Endothelial cell of umbilical vein (primary cell): Measurements from ENCODE around the gene MCRIP1. TPM values are rescaled to one million over a fixed set of nuclear protein-coding genes. Genes with fewer than 3 reads are reported as not detected.

Experiments used
- BruUV-seq: library from RNA; stranded (reverse); fragments of 400-500 nt; replicated peaks from 2 replicates; lab custom pipeline; 2021; lab: Mats Ljungman, UMichigan
- CTCF ChIA-PET: fragments of 300-600, 350-600 bp; sonication (Branson Sonifier 250); formaldehyde crosslinking; loops from one replicate; lab custom pipeline; 2021; ENCODE audit warnings: antibody characterized with exemption, inconsistent platforms; lab: Charles Lee
- POLR2A ChIA-PET: fragments of 300-600, 350-600 bp; sonication (Branson Sonifier 250); formaldehyde crosslinking; loops from one replicate; lab custom pipeline; 2021; ENCODE audit warnings: antibody characterized with exemption, inconsistent platforms; lab: Charles Lee
- DNase-seq: peaks from one replicate; pipeline ENCODE4 v3.0.0-alpha.2; 2011; ENCODE audit warnings: low read depth, low spot score
- FAIRE-seq: peaks from 2 replicates; lab custom pipeline; 2011; peaks lifted over from hg19 to GRCh38; lab: Jason Lieb, UNC
- H2AFZ ChIP-seq: 2 replicates; pipeline ENCODE4 v1.6.0; 2012; ENCODE audit warnings: low read depth, low read length, control low read depth, inconsistent platforms
- H3K27ac ChIP-seq: 2 replicates; pipeline ENCODE4 v1.5.1; 2011; ENCODE audit warnings: low read depth, mild to moderate bottlenecking, control low read depth, low read length, moderate library complexity; ENCODE audit not compliant: insufficient read depth
- H3K27me3 ChIP-seq, 2 experiments: 2 replicates each; pipeline versions ENCODE4 v1.6.0 to v1.6.1; 2011; ENCODE audit warnings: low read length in 2 of 2, mixed read lengths in 1 of 2; ENCODE audit not compliant: control insufficient read depth in 2 of 2, insufficient read depth in 2 of 2
- H3K36me3 ChIP-seq, 2 experiments: 2 replicates in 1 of 2; 3 replicates in 1 of 2; pipeline ENCODE4 v1.5.1; 2011; ENCODE audit warnings: low read length in 2 of 2, mild to moderate bottlenecking in 1 of 2, moderate library complexity in 1 of 2; ENCODE audit not compliant: control insufficient read depth in 2 of 2, insufficient read depth in 2 of 2; ENCODE audit errors: extremely low read depth in 1 of 2
- H3K4me1 ChIP-seq: 3 replicates; pipeline ENCODE4 v1.5.1; 2011; ENCODE audit warnings: mild to moderate bottlenecking, low read length; ENCODE audit not compliant: control insufficient read depth, insufficient read depth; ENCODE audit errors: extremely low read depth
- H3K4me2 ChIP-seq: 2 replicates; pipeline ENCODE4 v1.6.1; 2011; ENCODE audit warnings: low read length, control low read depth, mixed read lengths; ENCODE audit not compliant: insufficient read depth
- H3K4me3 ChIP-seq, 3 experiments: fragments of 200-600 bp in 1 of 3; sonication (generic), shearing (Covaris generic) in 1 of 3; replicated peaks in 1 of 3; 2 replicates each; pipeline ENCODE4 v1.5.1; 2011 to 2016; ENCODE audit warnings: control low read depth in 3 of 3, low read length in 3 of 3, mild to moderate bottlenecking in 2 of 3, inconsistent platforms in 1 of 3, low read depth in 1 of 3, moderate library complexity in 1 of 3; ENCODE audit not compliant: insufficient read depth in 1 of 3
- H3K79me2 ChIP-seq: 2 replicates; pipeline ENCODE4 v1.6.0; 2012; ENCODE audit warnings: low read length, inconsistent platforms; ENCODE audit not compliant: control insufficient read depth, insufficient read depth
- H3K9ac ChIP-seq: replicated peaks from 2 replicates; pipeline ENCODE3; 2011; ENCODE audit warnings: low read length, control low read depth; ENCODE audit not compliant: insufficient read depth; ENCODE audit errors: extremely low read depth
- H3K9me1 ChIP-seq: replicated peaks from 3 replicates; pipeline ENCODE4 v1.6.0; 2011; ENCODE audit warnings: mild to moderate bottlenecking, low read length; ENCODE audit not compliant: control insufficient read depth, insufficient read depth; ENCODE audit errors: extremely low read depth
- H3K9me3 ChIP-seq: replicated peaks from 2 replicates; pipeline ENCODE4 v1.5.1; 2012; ENCODE audit warnings: low read length, inconsistent platforms; ENCODE audit not compliant: control insufficient read depth, insufficient read depth
- H4K20me1 ChIP-seq: replicated peaks from 2 replicates; pipeline ENCODE3; 2011; ENCODE audit warnings: mild to moderate bottlenecking, low read length; ENCODE audit not compliant: control insufficient read depth, insufficient read depth; ENCODE audit errors: extremely low read depth
- CTCF ChIP-seq, 2 donors: IDR thresholded peaks; 1 replicate in 1 of 2; 2 replicates in 1 of 2; pipeline ENCODE4 v1.5.1; 2011; ENCODE audit warnings: low read length in 2 of 2, mild to moderate bottlenecking in 2 of 2, moderate library complexity in 2 of 2, control low read depth in 1 of 2, inconsistent platforms in 1 of 2, low read depth in 1 of 2; ENCODE audit not compliant: insufficient read depth in 1 of 2; ENCODE audit errors: extremely low read depth in 1 of 2
- EZH2 ChIP-seq: IDR thresholded peaks from 2 replicates; pipeline ENCODE4 v1.6.1; 2012; ENCODE audit warnings: borderline replicate concordance, low read depth, mild to moderate bottlenecking, moderate library complexity, low read length, inconsistent platforms; ENCODE audit not compliant: severe bottlenecking
- FOS ChIP-seq: IDR thresholded peaks from 2 replicates; pipeline ENCODE4 v1.6.1; 2011; ENCODE audit warnings: mild to moderate bottlenecking, low read length, moderate library complexity, borderline replicate concordance; ENCODE audit not compliant: insufficient read depth
- GATA2 ChIP-seq: IDR thresholded peaks from 2 replicates; pipeline ENCODE4 v1.7.0; 2011; ENCODE audit warnings: low read depth, mild to moderate bottlenecking, moderate library complexity, mixed read lengths, low read length; ENCODE audit not compliant: insufficient read length, insufficient read depth
- JUN ChIP-seq: IDR thresholded peaks from 2 replicates; pipeline ENCODE4 v1.6.1; 2011; ENCODE audit warnings: borderline replicate concordance, low read depth; ENCODE audit not compliant: insufficient read length, insufficient read depth
- MAX ChIP-seq: IDR thresholded peaks from 2 replicates; pipeline ENCODE4 v1.6.1; 2011; ENCODE audit not compliant: insufficient read depth, insufficient read length
- MYC ChIP-seq: IDR thresholded peaks from one replicate; pipeline ENCODE4 v1.6.1; 2011; ENCODE audit warnings: mild to moderate bottlenecking, low read depth, low read length
- POLR2A ChIP-seq: IDR thresholded peaks from 2 replicates; pipeline ENCODE4 v1.6.1; 2012; ENCODE audit warnings: low read depth, mild to moderate bottlenecking, control low read depth, low read length
- POLR2AphosphoS5 ChIP-seq: IDR thresholded peaks from 2 replicates; pipeline ENCODE4 v1.6.1; 2012; ENCODE audit warnings: low read depth, mild to moderate bottlenecking, control low read depth, low read length, moderate library complexity; ENCODE audit not compliant: insufficient read depth
- dilution Hi-C: fragments of 300-500 bp; cut with MboI; formaldehyde crosslinking; loops from one replicate; pipeline ENCODE4 v1.15.0; 2019; ENCODE audit warnings: low sequenced_read_pairs; ENCODE audit not compliant: extremely low pct_ligation_motif_present
- intact Hi-C: fragments of 100-400 bp; cut with micrococcal nuclease; formaldehyde crosslinking; loops from one replicate; pipeline ENCODE4 v1.10.0; 2022
- polyA plus RNA-seq, 4 experiments: library from polyadenylated mRNA; depleted of rRNA in 3 of 4; stranded (reverse) in 3 of 4; unstranded in 1 of 4; fragments of >200 nt; gene quantifications; 2 replicates each; pipeline versions ENCODE4 v1.2.1 to v1.2.3, GENCODE V29; 2011 to 2012; ENCODE audit warnings: missing spikeins in 1 of 4
- total RNA-seq: library from RNA; stranded (reverse); gene quantifications from 2 replicates; pipeline ENCODE4 v1.2.3, GENCODE V29; 2021

The MCRIP1 gene
- total and polyA plus RNA-seq, 2 donors (not counting 3 experiments of a cell fraction or from before 2014, with no cell fraction given): 121 to 205 TPM

- TF ChIP-seq POLR2AphosphoS5 (peak; percentile 28), EZH2 (no peak), MAX (no peak), FOS (no peak), POLR2A (peak; percentile 44), JUN (no peak)
- POLR2A ChIA-PET: no interaction called here
- Histone ChIP-seq H3K4me3 (no peak overlapping the region), H3K4me1 (peaks cover 17% of the 10 kb centered on the region), H3K79me2 (peaks cover 28% of the 10 kb centered on the region), H4K20me1 (no peaks in the 10 kb centered on the region), H3K9me3 (no peaks in the 10 kb centered on the region), H3K4me2 (no peak overlapping the region), H3K27me3 (no peaks in the 10 kb centered on the region), H3K9me1 (no peaks in the 10 kb centered on the region), H2AFZ (no peak overlapping the region), H3K9ac (no peak overlapping the region), H3K27ac (no peak overlapping the region), H3K36me3 (peaks cover 6 to 19% of the 10 kb centered on the region in 2 experiments)
- DNase-seq: no peak
- CTCF ChIA-PET: no interaction called here
- dilution Hi-C loops (no loop called here), intact Hi-C loops (no loop called here)
- BruUV-seq: no TSS peak
- no peak for FAIRE-seq
These were observed 32.8 kb upstream of the MCRIP1 start for GRCh38 chr17:81865733-81866439.

GRCh38 chr17:81865358-81865732 lies 32.3 kb upstream of the MCRIP1 start:
- POLR2A ChIA-PET: no interaction called here
- no TSS peak for BruUV-seq
- H2AFZ ChIP-seq: no peak overlapping the region
- CTCF ChIA-PET: interaction anchor here (0.7 kb wide), 1 partner anchor 11 kb away, joined by 3 read pairs; no protein-coding TSS in a partner anchor
- no peak overlapping the region for H3K9ac ChIP-seq
- no peaks in the 10 kb centered on the region for H3K9me1 ChIP-seq
- no peak overlapping the region for H3K4me2 ChIP-seq
- dilution Hi-C loops: no loop called here
- TF ChIP-seq JUN (no peak), EZH2 (no peak), POLR2AphosphoS5 (no peak), MYC (no peak), FOS (no peak), CTCF (IDR thresholded peaks at IDR 0.05; ENCODE audit: extremely low read depth in 1 of 2, insufficient read depth in 1 of 2, low read depth in 1 of 2, low read length in 2 of 2) (no peak), GATA2 (no peak), POLR2A (no peak), MAX (no peak)
- H3K36me3 ChIP-seq: peaks cover 6 to 19% of the 10 kb centered on the region in 2 experiments
- no peaks in the 10 kb centered on the region for H3K27me3 ChIP-seq
- H3K4me1 ChIP-seq: peaks cover 17% of the 10 kb centered on the region
- no peaks in the 10 kb centered on the region for H3K9me3 ChIP-seq
- H3K27ac ChIP-seq: no peak overlapping the region
- H3K79me2 ChIP-seq: peaks cover 22% of the 10 kb centered on the region
- no peaks in the 10 kb centered on the region for H4K20me1 ChIP-seq
- intact Hi-C loops: no loop called here
- H3K4me3 ChIP-seq: no peak overlapping the region
- FAIRE-seq (no peak), DNase-seq (no peak)
